T-helper 2 cell treated with Interferon-gamma antibody and Interleukin-4, amounts not matched to agents 5 μg/mL and 100 μg/mL, for 36 hours (primary cell): ENCODE measurements around the gene DIP2C.
"Not testable (repeated sequence)": the region's sequence is repeated elsewhere in the genome, so short reads cannot be mapped to it uniquely, and the experiment has no call there.

Experiments
- DNase-seq: peaks from one replicate; pipeline ENCODE4 v3.0.0; 2021; ENCODE audit warnings: low spot score
- H3K27ac Mint-ChIP-seq: one replicate; pipeline ENCODE4 v1.8.0; 2021; ENCODE audit warnings: mild to moderate bottlenecking, mixed read lengths
- H3K27me3 Mint-ChIP-seq: one replicate; pipeline ENCODE4 v1.8.0; 2021; ENCODE audit warnings: low read depth, mixed read lengths
- H3K36me3 Mint-ChIP-seq: one replicate; pipeline ENCODE4 v1.8.0; 2021; ENCODE audit warnings: low read depth, mixed read lengths
- H3K4me1 Mint-ChIP-seq: one replicate; pipeline ENCODE4 v1.8.0; 2021; ENCODE audit warnings: low read depth, mixed read lengths
- H3K4me3 Mint-ChIP-seq: one replicate; pipeline ENCODE4 v1.8.0; 2022; ENCODE audit warnings: mild to moderate bottlenecking, moderate library complexity, mixed read lengths
- H3K9me3 Mint-ChIP-seq: one replicate; pipeline ENCODE4 v1.8.0; 2021; ENCODE audit warnings: mixed read lengths

Gene DIP2C

DNA sequence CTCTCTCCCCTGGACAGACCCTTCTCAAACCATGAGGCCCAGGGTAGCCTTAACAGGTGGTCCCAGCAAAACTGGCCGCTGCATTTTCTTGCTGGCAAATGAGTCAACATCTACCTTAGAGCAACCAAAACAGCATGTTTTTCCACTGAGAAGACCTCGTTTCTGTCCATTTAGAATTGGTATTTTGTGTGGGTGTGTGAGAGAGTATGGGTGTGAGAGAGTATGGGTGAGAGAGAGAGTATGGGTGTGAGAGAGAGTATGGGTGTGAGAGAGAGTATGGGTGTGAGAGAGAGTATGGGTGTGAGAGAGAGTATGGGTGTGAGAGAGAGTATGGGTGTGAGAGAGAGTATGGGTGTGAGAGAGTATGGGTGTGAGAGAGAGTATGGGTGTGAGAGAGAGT lies 157.1 kb downstream of the DIP2C start:
- not testable (repeated sequence) for H3K4me1 Mint-ChIP-seq, H3K27ac Mint-ChIP-seq, H3K9me3 Mint-ChIP-seq, DNase-seq, H3K27me3 Mint-ChIP-seq, H3K4me3 Mint-ChIP-seq, H3K36me3 Mint-ChIP-seq

- Mint-ChIP-seq H3K4me3 (no peak overlapping the region), H3K36me3 (no peaks in the 10 kb centered on the region), H3K27ac (no peak overlapping the region), H3K9me3 (no peaks in the 10 kb centered on the region), H3K27me3 (peaks cover 2% of the 10 kb centered on the region), H3K4me1 (no peaks in the 10 kb centered on the region)
- DNase-seq, result no peak
Measured at GRCh38 chr10:531541-531940, 157.9 kb downstream of the DIP2C start.

- Mint-ChIP-seq H3K4me1 (no peaks in the 10 kb centered on the region), H3K36me3 (no peaks in the 10 kb centered on the region), H3K9me3 (no peaks in the 10 kb centered on the region)
Measured at GRCh38 chr10:530717-531116, 158.8 kb downstream of the DIP2C start.

GRCh38 chr10:529468-530230 lies 159.8 kb downstream of the DIP2C start:
- no peaks in the 10 kb centered on the region for H3K27me3 Mint-ChIP-seq
- H3K4me1 Mint-ChIP-seq, result no peaks in the 10 kb centered on the region
- H3K9me3 Mint-ChIP-seq, result no peaks in the 10 kb centered on the region
- no peak overlapping the region for H3K4me3 Mint-ChIP-seq
- DNase-seq, result no peak
- no peaks in the 10 kb centered on the region for H3K36me3 Mint-ChIP-seq
- H3K27ac Mint-ChIP-seq, result no peak overlapping the region

More at GRCh38 chr10:530717-531116, 158.8 kb downstream of the DIP2C start:
- no peaks in the 10 kb centered on the region for H3K27me3 Mint-ChIP-seq
- DNase-seq, result no peak
- no peak overlapping the region for H3K27ac Mint-ChIP-seq
- H3K4me3 Mint-ChIP-seq, result no peak overlapping the region

- Mint-ChIP-seq H3K27ac (no peak overlapping the region), H3K27me3 (no peaks in the 10 kb centered on the region), H3K4me3 (no peak overlapping the region), H3K9me3 (no peaks in the 10 kb centered on the region), H3K4me1 (no peaks in the 10 kb centered on the region), H3K36me3 (no peaks in the 10 kb centered on the region)
- DNase-seq, result no peak
Measured at GRCh38 chr10:528173-529165, 161.0 kb downstream of the DIP2C start.

DNA sequence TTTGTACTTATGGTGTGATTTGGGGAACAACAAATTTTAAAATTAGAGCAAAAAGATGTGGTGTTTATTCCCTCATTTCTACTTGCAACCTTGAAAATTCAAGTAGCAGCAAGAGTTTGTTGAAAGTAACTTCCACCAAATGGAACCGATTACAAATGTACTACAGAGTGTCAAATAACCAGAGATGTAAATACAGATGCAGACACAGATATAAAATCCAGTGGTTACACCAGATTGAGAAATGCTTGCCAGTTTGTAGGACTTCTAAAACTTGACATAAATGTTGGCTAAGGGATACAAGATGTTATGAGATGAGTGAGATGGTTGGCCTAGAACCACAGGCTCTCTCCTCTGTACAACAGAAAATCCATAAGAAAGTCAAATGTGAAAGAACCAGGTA lies 162.1 kb downstream of the DIP2C start:
- Mint-ChIP-seq H3K27me3 (no peaks in the 10 kb centered on the region), H3K4me3 (no peak overlapping the region)

GRCh38 chr10:526651-527312 lies 162.7 kb downstream of the DIP2C start:
- H3K4me1 Mint-ChIP-seq, result no peaks in the 10 kb centered on the region
- H3K36me3 Mint-ChIP-seq, result no peaks in the 10 kb centered on the region
- H3K4me3 Mint-ChIP-seq, result no peak overlapping the region
- no peak for DNase-seq
- H3K27me3 Mint-ChIP-seq, result no peaks in the 10 kb centered on the region
- H3K9me3 Mint-ChIP-seq, result no peaks in the 10 kb centered on the region
- H3K27ac Mint-ChIP-seq, result no peak overlapping the region

More for the DNA sequence above, 162.1 kb downstream of the DIP2C start:
- Mint-ChIP-seq H3K4me1 (no peaks in the 10 kb centered on the region), H3K27ac (no peak overlapping the region), H3K9me3 (no peaks in the 10 kb centered on the region), H3K36me3 (no peaks in the 10 kb centered on the region)
- DNase-seq, result no peak

- no peaks in the 10 kb centered on the region for H3K36me3 Mint-ChIP-seq
- no peak for DNase-seq
- H3K9me3 Mint-ChIP-seq, result no peaks in the 10 kb centered on the region
- peaks cover 3% of the 10 kb centered on the region for H3K27me3 Mint-ChIP-seq
- no peaks in the 10 kb centered on the region for H3K4me1 Mint-ChIP-seq
- H3K27ac Mint-ChIP-seq, result no peak overlapping the region
- no peak overlapping the region for H3K4me3 Mint-ChIP-seq
Measured at GRCh38 chr10:525565-526315, 163.7 kb downstream of the DIP2C start.

DNA sequence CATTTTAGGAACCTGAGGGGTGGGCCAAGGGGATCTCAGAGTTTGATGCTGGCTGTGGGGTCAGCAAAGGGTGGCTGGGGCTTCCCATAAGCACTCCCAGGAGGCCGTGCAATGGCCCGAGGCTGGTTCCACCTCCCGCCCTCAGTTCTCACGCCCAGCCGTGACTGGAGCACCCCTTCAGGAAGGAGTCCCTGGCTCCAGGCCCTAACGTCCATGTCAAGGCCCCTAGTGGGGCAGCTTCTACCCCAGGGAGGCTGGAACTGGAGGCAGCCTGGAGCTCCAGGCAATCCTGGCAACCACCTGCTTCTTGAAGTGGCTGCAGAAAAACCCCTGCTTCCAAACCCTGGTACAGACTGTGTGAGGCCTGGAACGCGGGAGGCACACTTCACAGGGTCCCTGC lies 165.5 kb downstream of the DIP2C start:
- DNase-seq, result no peak
- H3K27me3 Mint-ChIP-seq, result peaks cover 3% of the 10 kb centered on the region
- no peaks in the 10 kb centered on the region for H3K36me3 Mint-ChIP-seq
- H3K9me3 Mint-ChIP-seq, result no peaks in the 10 kb centered on the region
- H3K4me3 Mint-ChIP-seq, result no peak overlapping the region
- H3K27ac Mint-ChIP-seq, result no peak overlapping the region
- H3K4me1 Mint-ChIP-seq, result no peaks in the 10 kb centered on the region

- no peaks in the 10 kb centered on the region for H3K9me3 Mint-ChIP-seq
Measured at GRCh38 chr10:522350-522749, 167.1 kb downstream of the DIP2C start.

GRCh38 chr10:521261-522250 lies 167.9 kb downstream of the DIP2C start:
- Mint-ChIP-seq H3K27ac (no peak overlapping the region), H3K27me3 (peaks cover 3% of the 10 kb centered on the region), H3K4me1 (no peaks in the 10 kb centered on the region), H3K36me3 (no peaks in the 10 kb centered on the region), H3K4me3 (no peak overlapping the region), H3K9me3 (no peaks in the 10 kb centered on the region)
- DNase-seq, result no peak

More at GRCh38 chr10:522350-522749, 167.1 kb downstream of the DIP2C start:
- H3K27me3 Mint-ChIP-seq, result peaks cover 3% of the 10 kb centered on the region
- DNase-seq, result no peak
- H3K27ac Mint-ChIP-seq, result no peak overlapping the region
- H3K4me1 Mint-ChIP-seq, result no peaks in the 10 kb centered on the region
- no peaks in the 10 kb centered on the region for H3K36me3 Mint-ChIP-seq
- H3K4me3 Mint-ChIP-seq, result no peak overlapping the region

DNA sequence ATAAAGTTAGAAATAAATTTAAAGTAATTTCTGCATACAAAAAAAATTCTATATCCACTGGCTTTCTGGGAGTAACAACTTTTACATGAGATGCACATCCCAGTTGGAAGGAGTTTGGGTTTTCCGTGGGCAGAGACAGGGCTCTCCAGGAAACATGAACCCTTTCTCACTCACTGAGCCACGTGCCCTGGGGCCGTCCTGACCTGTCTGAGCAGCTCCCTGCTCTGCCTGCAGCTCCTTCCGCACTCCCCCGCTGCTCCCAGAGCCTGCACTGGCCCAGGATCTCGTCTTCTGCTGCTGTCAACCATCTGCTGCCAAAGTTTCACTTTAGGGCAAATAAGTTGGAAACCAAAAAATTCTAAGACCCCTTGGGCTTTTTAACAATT lies 169.1 kb downstream of the DIP2C start:
- DNase-seq, result no peak
- no peaks in the 10 kb centered on the region for H3K9me3 Mint-ChIP-seq
- H3K27ac Mint-ChIP-seq, result no peak overlapping the region
- H3K36me3 Mint-ChIP-seq, result no peaks in the 10 kb centered on the region
- H3K27me3 Mint-ChIP-seq, result peaks cover 3% of the 10 kb centered on the region
- H3K4me1 Mint-ChIP-seq, result no peaks in the 10 kb centered on the region
- H3K4me3 Mint-ChIP-seq, result no peak overlapping the region
